Tibial artery (tissue), 4 donors: ENCODE results near the gene ADGRL3.

ENCODE experiments used
- DNase-seq, 2 donors: peaks; one replicate each; pipeline ENCODE4 v3.0.0-alpha.2; 2019
- H3K27ac ChIP-seq, 2 donors: fragments of 200-600 bp; sonication (generic) in 1 of 2; 1 replicate in 1 of 2; 2 replicates in 1 of 2; pipeline ENCODE4 v1.5.1; 2018 to 2019; ENCODE audit warnings: mild to moderate bottlenecking in 1 of 2
- H3K27me3 ChIP-seq, 2 donors: fragments of 200-600 bp; sonication (generic) in 1 of 2; one replicate each; pipeline versions ENCODE4 v1.5.1 to v1.6.0; 2016 to 2019
- H3K36me3 ChIP-seq, 3 donors: fragments of 200-600 bp; sonication (generic) in 2 of 3; one replicate each; pipeline ENCODE4 v1.5.1; 2016 to 2019; ENCODE audit warnings: mild to moderate bottlenecking in 2 of 3
- H3K4me1 ChIP-seq, 4 donors: fragments of 200-600 bp; sonication (generic) in 2 of 4; 1 replicate in 3 of 4; 2 replicates in 1 of 4; pipeline ENCODE4 v1.5.1; 2016 to 2019
- H3K4me3 ChIP-seq, 2 donors: fragments of 200-600 bp; sonication (generic) in 1 of 2; 1 replicate in 1 of 2; 2 replicates in 1 of 2; pipeline ENCODE4 v1.5.1; 2018 to 2019; ENCODE audit warnings: mild to moderate bottlenecking in 2 of 2
- H3K9me3 ChIP-seq, 3 donors: fragments of 200-600 bp; sonication (generic) in 1 of 3; one replicate each; pipeline ENCODE4 v1.5.1; 2016 to 2019
- intact Hi-C: fragments of 100-400 bp; cut with DNase I; formaldehyde crosslinking; loops from one replicate; pipeline ENCODE4 v1.15.0; 2023; ENCODE audit warnings: low total_unique reads
- TF ChIP-seq, protein P1 (sequence below), 2 experiments: fragments of 200-600 bp in 1 of 2; fragments of 450-650 bp in 1 of 2; IDR thresholded peaks; one replicate each; pipeline ENCODE4 v1.5.1; 2017 to 2019; ENCODE audit warnings: antibody characterized with exemption in 2 of 2, mild to moderate bottlenecking in 1 of 2, moderate library complexity in 1 of 2

ADGRL3 gene

DNA sequence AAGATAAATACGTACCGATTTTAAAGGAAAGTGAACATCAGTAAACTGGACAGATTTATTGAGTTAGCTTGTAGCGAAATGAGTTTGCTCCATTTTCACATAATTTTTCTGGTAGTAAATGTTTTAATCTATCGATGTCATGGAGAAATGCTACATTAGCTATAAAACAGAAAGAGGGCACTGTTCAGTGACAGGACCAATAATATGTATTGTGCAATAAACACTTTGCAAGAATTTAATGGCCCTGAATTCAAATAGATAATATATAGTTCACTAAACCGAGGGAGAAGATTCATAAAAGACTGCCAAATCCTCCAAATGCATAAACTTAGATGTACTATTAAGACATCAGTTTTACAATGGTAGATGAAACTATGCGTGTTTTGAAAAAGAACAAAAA lies 516.3 kb downstream of the ADGRL3 start:
- Histone ChIP-seq H3K4me1 (peaks cover 0 to 25% (median 0%) of the 10 kb centered on the region in 4 donors), H3K36me3 (no peaks in the 10 kb centered on the region), H3K27me3 (no peaks in the 10 kb centered on the region), H3K9me3 (no peaks in the 10 kb centered on the region), H3K4me3 (no peak overlapping the region), H3K27ac (no peak overlapping the region)
- TF ChIP-seq, protein P1, sequence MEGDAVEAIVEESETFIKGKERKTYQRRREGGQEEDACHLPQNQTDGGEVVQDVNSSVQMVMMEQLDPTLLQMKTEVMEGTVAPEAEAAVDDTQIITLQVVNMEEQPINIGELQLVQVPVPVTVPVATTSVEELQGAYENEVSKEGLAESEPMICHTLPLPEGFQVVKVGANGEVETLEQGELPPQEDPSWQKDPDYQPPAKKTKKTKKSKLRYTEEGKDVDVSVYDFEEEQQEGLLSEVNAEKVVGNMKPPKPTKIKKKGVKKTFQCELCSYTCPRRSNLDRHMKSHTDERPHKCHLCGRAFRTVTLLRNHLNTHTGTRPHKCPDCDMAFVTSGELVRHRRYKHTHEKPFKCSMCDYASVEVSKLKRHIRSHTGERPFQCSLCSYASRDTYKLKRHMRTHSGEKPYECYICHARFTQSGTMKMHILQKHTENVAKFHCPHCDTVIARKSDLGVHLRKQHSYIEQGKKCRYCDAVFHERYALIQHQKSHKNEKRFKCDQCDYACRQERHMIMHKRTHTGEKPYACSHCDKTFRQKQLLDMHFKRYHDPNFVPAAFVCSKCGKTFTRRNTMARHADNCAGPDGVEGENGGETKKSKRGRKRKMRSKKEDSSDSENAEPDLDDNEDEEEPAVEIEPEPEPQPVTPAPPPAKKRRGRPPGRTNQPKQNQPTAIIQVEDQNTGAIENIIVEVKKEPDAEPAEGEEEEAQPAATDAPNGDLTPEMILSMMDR (IDR thresholded peaks at IDR 0.05), result no peak
- DNase-seq, result no peak
- intact Hi-C loops, result no loop called here

GRCh38 chr4:61723492-61723891 lies 523.4 kb downstream of the ADGRL3 start:
- TF ChIP-seq, protein P1 (IDR thresholded peaks at IDR 0.05), result no peak
- no peak overlapping the region for H3K27ac ChIP-seq
- H3K27me3 ChIP-seq, result no peaks in the 10 kb centered on the region
- H3K4me3 ChIP-seq, result no peak overlapping the region
- no peaks in the 10 kb centered on the region for H3K36me3 ChIP-seq
- intact Hi-C loops, result no loop called here
- H3K9me3 ChIP-seq, result no peaks in the 10 kb centered on the region
- peaks cover 0 to 12% (median 0%) of the 10 kb centered on the region in 4 donors for H3K4me1 ChIP-seq
- DNase-seq, result no peak

DNA sequence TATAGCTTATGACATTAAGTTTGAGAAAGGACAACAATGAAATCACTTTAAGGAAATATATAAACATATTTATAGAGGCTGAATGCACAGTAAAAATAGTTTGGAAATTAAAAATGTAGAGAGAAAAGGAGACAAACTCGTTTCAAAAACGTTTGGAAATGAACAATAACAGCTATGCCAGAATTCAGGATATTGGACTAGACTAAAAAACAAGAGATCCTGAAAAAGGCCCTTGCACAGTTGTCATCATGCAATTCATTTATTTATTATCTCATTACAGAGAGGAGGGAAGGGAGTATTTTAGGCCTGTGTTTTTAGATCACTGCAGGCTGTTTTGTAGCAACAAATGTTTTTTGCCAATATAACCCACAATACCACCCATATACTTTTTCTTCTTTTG lies 527.2 kb downstream of the ADGRL3 start:
- DNase-seq, result no peak
- Histone ChIP-seq H3K4me3 (no peak overlapping the region), H3K9me3 (no peaks in the 10 kb centered on the region), H3K4me1 (peaks cover 0 to 26% (median 0%) of the 10 kb centered on the region in 4 donors), H3K36me3 (no peaks in the 10 kb centered on the region), H3K27ac (no peak overlapping the region), H3K27me3 (no peaks in the 10 kb centered on the region)
- TF ChIP-seq, protein P1 (IDR thresholded peaks at IDR 0.05), result no peak
- intact Hi-C loops, result no loop called here

DNA sequence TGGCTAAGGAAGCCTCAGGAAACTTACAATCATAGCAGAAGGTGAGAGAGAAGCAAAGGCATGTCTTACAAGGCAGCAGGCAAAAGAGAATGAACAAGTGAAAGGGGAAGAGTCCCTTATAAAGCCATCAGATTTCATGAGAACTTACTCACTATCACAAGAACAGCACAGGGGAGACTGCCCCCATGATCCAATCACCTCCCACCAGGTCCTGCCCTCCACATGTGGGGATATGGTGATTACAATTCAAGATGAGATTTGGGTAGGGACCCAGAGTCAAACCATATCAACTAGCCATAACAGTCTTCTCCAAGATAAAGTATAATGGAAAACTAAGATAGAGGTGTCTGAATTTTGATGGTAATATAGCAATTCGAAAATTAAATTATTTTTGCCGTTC lies 534.3 kb downstream of the ADGRL3 start:
- Histone ChIP-seq H3K4me1 (peaks cover 0 to 25% (median 0%) of the 10 kb centered on the region in 4 donors), H3K9me3 (no peaks in the 10 kb centered on the region), H3K4me3 (no peak overlapping the region), H3K27ac (no peak overlapping the region), H3K27me3 (no peaks in the 10 kb centered on the region), H3K36me3 (no peaks in the 10 kb centered on the region)
- no peak for DNase-seq
- intact Hi-C loops, result no loop called here
- TF ChIP-seq, protein P1 (IDR thresholded peaks at IDR 0.05), result no peak

DNA sequence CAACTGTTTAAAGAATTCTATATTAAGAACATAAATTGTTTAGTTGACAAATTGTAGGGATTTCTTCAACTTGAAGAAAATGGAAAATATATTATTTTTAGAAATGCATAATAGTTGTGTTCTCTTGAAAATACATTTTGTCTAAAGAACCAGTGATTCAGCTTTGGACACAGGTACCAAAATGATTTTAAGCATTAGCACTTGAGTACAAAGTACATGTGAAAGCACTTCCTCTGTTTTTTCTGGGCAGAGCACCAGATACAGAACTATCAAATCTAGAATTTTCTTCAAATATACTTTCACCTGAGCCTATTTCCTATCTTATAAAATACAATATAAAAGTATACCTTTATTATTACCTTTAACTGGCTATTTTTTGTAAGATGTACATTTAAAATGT lies 539.8 kb downstream of the ADGRL3 start:
- TF ChIP-seq, protein P1 (IDR thresholded peaks at IDR 0.05), result no peak
- H3K36me3 ChIP-seq, result no peaks in the 10 kb centered on the region
- no peak for DNase-seq
- H3K27me3 ChIP-seq, result no peaks in the 10 kb centered on the region
- H3K27ac ChIP-seq, result no peak overlapping the region
- intact Hi-C loops, result no loop called here
- no peaks in the 10 kb centered on the region for H3K9me3 ChIP-seq
- H3K4me1 ChIP-seq, result peaks cover 0 to 24% (median 2%) of the 10 kb centered on the region in 4 donors
- no peak overlapping the region for H3K4me3 ChIP-seq

DNA sequence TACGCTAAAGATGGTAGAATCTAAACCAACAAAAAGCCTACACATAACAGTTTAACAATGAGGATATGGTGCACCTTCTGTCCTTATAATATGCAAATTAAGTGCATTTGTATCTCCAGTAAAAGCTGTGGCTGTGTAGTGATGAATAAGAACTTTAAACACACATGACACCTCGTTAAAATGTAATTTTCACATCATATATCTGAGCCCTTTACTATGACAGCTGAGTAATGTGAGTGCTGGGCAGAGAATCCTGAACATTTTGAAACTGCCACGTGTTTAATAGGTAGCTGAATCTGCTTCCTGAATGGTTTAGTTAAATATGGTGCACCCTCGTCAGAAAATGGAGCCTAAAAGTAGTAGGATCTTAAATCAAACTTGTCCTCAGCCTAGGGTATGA lies 540.8 kb downstream of the ADGRL3 start:
- TF ChIP-seq, protein P1 (IDR thresholded peaks at IDR 0.05), result no peak
- Histone ChIP-seq H3K9me3 (no peaks in the 10 kb centered on the region), H3K36me3 (no peaks in the 10 kb centered on the region), H3K27ac (no peak overlapping the region), H3K4me1 (peaks cover 0 to 24% (median 2%) of the 10 kb centered on the region in 4 donors), H3K4me3 (no peak overlapping the region), H3K27me3 (no peaks in the 10 kb centered on the region)
- intact Hi-C loops, result no loop called here
- no peak for DNase-seq
